ENCODE measurements around the gene HELB.

- TF ChIP-seq, protein P1, sequence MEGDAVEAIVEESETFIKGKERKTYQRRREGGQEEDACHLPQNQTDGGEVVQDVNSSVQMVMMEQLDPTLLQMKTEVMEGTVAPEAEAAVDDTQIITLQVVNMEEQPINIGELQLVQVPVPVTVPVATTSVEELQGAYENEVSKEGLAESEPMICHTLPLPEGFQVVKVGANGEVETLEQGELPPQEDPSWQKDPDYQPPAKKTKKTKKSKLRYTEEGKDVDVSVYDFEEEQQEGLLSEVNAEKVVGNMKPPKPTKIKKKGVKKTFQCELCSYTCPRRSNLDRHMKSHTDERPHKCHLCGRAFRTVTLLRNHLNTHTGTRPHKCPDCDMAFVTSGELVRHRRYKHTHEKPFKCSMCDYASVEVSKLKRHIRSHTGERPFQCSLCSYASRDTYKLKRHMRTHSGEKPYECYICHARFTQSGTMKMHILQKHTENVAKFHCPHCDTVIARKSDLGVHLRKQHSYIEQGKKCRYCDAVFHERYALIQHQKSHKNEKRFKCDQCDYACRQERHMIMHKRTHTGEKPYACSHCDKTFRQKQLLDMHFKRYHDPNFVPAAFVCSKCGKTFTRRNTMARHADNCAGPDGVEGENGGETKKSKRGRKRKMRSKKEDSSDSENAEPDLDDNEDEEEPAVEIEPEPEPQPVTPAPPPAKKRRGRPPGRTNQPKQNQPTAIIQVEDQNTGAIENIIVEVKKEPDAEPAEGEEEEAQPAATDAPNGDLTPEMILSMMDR (IDR thresholded peaks at IDR 0.05) = no peak
- no peak for TF ChIP-seq POLR2A (IDR thresholded peaks at IDR 0.05)
- no peak for TF ChIP-seq POLR2AphosphoS5 (IDR thresholded peaks at IDR 0.05)
- TF ChIP-seq EP300 (IDR thresholded peaks at IDR 0.05) = no peak
Measured at GRCh38 chr12:66314278-66314677, 12.0 kb downstream of the HELB start.
